Measurements from ENCODE around the gene CDCA7L.

Gene CDCA7L

DNA sequence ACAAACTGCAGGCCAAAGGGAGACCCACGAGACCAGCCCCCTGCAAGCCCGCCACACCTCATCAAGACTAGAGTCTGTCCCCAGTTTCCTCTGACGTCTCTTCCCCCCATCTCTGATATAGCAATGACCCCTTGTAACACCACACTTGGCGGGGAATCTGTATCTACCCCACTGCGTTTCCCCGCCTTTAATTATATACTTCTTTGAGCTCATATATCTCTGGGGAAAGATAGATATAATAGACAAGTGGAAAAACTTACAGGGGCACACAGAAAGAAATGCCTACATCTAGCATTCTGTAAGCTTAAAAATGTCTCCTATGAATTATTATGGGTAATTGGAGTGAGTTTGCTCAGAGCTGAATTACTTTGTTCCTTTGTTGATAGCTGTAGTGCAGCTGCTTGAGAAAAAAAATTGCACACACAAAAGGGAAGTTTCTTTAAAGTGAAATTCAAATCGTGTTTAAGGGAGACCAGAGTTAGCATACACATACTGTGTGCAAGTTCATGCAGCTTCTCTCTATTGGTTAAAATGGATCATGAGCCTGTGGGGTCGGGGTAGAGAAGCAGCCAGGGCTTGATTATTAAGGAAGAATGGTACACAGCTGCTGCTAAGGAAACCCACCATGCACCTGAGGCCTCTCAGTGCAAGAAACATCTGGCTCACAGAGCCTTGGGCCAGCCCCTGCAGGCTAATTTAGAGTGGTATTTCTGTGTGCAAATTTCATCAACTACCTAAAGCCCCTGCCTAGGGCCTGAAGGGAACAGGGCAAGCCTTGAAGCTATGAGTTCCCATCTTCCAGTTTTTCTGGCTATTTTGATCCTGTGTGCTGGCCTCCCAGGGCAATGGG, 32.5 kb downstream of the CDCA7L start:
- Histone ChIP-seq H3K27ac (ENCODE audit: poor library complexity, severe bottlenecking) (no peak overlapping the region), H3K9me3 (ENCODE audit: severe bottlenecking) (no peaks in the 10 kb centered on the region), H3K4me1 (ENCODE audit: insufficient read depth, poor library complexity, severe bottlenecking) (no peaks in the 10 kb centered on the region), H3K36me3 (ENCODE audit: low read depth) (peaks cover 70% of the 10 kb centered on the region), H3K4me3 (ENCODE audit: severe bottlenecking) (no peak overlapping the region), H3K27me3 (ENCODE audit: insufficient read depth, poor library complexity, severe bottlenecking) (no peaks in the 10 kb centered on the region)
- ATAC-seq (ENCODE audit: low read depth): no peak
- TF ChIP-seq, protein P1, sequence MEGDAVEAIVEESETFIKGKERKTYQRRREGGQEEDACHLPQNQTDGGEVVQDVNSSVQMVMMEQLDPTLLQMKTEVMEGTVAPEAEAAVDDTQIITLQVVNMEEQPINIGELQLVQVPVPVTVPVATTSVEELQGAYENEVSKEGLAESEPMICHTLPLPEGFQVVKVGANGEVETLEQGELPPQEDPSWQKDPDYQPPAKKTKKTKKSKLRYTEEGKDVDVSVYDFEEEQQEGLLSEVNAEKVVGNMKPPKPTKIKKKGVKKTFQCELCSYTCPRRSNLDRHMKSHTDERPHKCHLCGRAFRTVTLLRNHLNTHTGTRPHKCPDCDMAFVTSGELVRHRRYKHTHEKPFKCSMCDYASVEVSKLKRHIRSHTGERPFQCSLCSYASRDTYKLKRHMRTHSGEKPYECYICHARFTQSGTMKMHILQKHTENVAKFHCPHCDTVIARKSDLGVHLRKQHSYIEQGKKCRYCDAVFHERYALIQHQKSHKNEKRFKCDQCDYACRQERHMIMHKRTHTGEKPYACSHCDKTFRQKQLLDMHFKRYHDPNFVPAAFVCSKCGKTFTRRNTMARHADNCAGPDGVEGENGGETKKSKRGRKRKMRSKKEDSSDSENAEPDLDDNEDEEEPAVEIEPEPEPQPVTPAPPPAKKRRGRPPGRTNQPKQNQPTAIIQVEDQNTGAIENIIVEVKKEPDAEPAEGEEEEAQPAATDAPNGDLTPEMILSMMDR (IDR thresholded peaks at IDR 0.05; ENCODE audit: poor library complexity, severe bottlenecking): no peak
- DNase-seq (ENCODE audit: low spot score): no peak

GRCh38 chr7:21912305-21912704, 33.4 kb downstream of the CDCA7L start:
- DNase-seq (ENCODE audit: low spot score) (no peak), ATAC-seq (ENCODE audit: low read depth) (no peak)
- TF ChIP-seq, protein P1 (IDR thresholded peaks at IDR 0.05; ENCODE audit: poor library complexity, severe bottlenecking): no peak
- no peaks in the 10 kb centered on the region for H3K9me3 ChIP-seq (ENCODE audit: severe bottlenecking)
- H3K36me3 ChIP-seq (ENCODE audit: low read depth): peaks cover 76% of the 10 kb centered on the region
- no peaks in the 10 kb centered on the region for H3K4me1 ChIP-seq (ENCODE audit: insufficient read depth, poor library complexity, severe bottlenecking)
- H3K4me3 ChIP-seq (ENCODE audit: severe bottlenecking): no peak overlapping the region
- H3K27ac ChIP-seq (ENCODE audit: poor library complexity, severe bottlenecking): no peak overlapping the region
- no peaks in the 10 kb centered on the region for H3K27me3 ChIP-seq (ENCODE audit: insufficient read depth, poor library complexity, severe bottlenecking)

DNA sequence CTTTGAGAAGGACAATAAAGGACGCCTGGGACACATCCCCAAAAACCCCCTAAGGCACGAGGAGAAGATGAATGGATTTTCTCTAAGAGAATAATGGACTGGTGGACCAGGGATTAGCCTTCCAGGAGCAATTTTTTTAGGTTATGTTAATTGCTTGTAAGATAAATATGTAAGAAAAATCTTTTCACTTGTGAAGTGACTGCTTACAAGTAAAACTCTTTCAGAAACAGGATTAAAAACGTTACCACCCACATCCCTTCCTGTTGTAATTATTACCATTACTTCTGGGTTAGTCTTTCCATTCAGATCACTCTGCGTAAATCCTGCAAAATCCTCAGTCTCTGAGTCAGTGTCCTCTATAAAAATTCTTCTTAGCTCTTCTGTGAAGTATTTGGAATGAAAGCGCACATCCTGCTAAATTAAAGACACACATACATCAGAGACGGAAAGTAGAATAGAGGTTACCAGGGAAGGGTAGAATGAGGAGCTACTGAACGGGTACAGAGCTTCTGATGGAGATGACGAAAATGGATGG, 34.3 kb downstream of the CDCA7L start:
- TF ChIP-seq, protein P1 (IDR thresholded peaks at IDR 0.05; ENCODE audit: poor library complexity, severe bottlenecking): no peak
- Histone ChIP-seq H3K27me3 (ENCODE audit: insufficient read depth, poor library complexity, severe bottlenecking) (no peaks in the 10 kb centered on the region), H3K4me1 (ENCODE audit: insufficient read depth, poor library complexity, severe bottlenecking) (no peaks in the 10 kb centered on the region), H3K27ac (ENCODE audit: poor library complexity, severe bottlenecking) (no peak overlapping the region), H3K36me3 (ENCODE audit: low read depth) (peaks cover 76% of the 10 kb centered on the region), H3K9me3 (ENCODE audit: severe bottlenecking) (no peaks in the 10 kb centered on the region), H3K4me3 (ENCODE audit: severe bottlenecking) (no peak overlapping the region)
- ATAC-seq (ENCODE audit: low read depth): no peak
- no peak for DNase-seq (ENCODE audit: low spot score)

DNA sequence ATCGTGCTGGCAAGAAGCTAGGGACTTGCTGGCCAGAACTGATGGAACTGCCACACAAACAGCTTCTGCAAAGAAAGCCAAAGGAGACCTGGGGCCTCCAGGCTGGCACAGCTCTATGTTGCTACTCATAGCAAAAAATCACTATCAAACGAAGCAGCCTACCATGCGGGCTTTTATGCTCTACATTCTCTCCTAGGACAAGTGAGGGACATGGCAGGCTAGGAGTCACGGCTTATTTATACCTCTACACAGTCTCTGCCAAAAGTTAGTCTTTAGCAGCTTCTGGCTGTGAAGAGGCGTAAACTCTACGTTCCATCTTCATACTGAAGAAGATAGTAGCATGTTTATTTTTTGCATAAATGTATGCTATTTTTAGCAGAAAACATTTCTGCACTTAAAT, 35.4 kb downstream of the CDCA7L start:
- no peaks in the 10 kb centered on the region for H3K27me3 ChIP-seq (ENCODE audit: insufficient read depth, poor library complexity, severe bottlenecking)
- peaks cover 80% of the 10 kb centered on the region for H3K36me3 ChIP-seq (ENCODE audit: low read depth)
- no peaks in the 10 kb centered on the region for H3K9me3 ChIP-seq (ENCODE audit: severe bottlenecking)
- H3K4me3 ChIP-seq (ENCODE audit: severe bottlenecking): no peak overlapping the region
- no peak for DNase-seq (ENCODE audit: low spot score)
- TF ChIP-seq, protein P1 (IDR thresholded peaks at IDR 0.05; ENCODE audit: poor library complexity, severe bottlenecking): no peak
- no peak overlapping the region for H3K27ac ChIP-seq (ENCODE audit: poor library complexity, severe bottlenecking)
- ATAC-seq (ENCODE audit: low read depth): no peak
- H3K4me1 ChIP-seq (ENCODE audit: insufficient read depth, poor library complexity, severe bottlenecking): no peaks in the 10 kb centered on the region

DNA sequence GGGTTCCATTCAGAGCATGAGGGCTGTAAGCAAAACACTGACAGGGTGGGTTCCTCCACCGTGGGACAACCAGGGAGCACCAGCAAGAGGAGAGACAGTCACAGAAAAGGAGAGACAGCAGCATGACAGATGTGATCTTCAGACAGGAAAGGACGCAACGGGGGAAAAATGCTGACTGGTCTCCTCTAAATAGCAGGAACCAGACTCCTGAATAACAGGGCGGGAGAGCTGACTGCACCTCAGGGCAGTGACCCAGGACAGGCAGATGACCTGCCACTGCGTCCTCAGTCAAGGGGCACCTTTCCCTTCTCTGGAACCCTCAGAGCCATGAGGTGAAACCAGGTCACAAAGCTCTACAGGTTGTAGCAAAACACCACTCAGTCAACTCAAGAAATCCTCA, 37.0 kb downstream of the CDCA7L start:
- TF ChIP-seq, protein P1 (IDR thresholded peaks at IDR 0.05; ENCODE audit: poor library complexity, severe bottlenecking): no peak
- Histone ChIP-seq H3K4me3 (ENCODE audit: severe bottlenecking) (no peak overlapping the region), H3K27me3 (ENCODE audit: insufficient read depth, poor library complexity, severe bottlenecking) (no peaks in the 10 kb centered on the region), H3K4me1 (ENCODE audit: insufficient read depth, poor library complexity, severe bottlenecking) (no peaks in the 10 kb centered on the region), H3K9me3 (ENCODE audit: severe bottlenecking) (no peaks in the 10 kb centered on the region), H3K27ac (ENCODE audit: poor library complexity, severe bottlenecking) (no peak overlapping the region), H3K36me3 (ENCODE audit: low read depth) (peaks cover 79% of the 10 kb centered on the region)
- ATAC-seq (ENCODE audit: low read depth): no peak
- no peak for DNase-seq (ENCODE audit: low spot score)
